Measurements from ENCODE around the gene UBE2D2. TPM values are rescaled to one million over a fixed set of nuclear protein-coding genes. Genes with fewer than 3 reads are reported as not detected.
A peak's percentile ranks its signal among the peaks of the same experiment; 100 is the strongest.

Gene UBE2D2
- total and polyA plus RNA-seq, 11 donors = 84.6 to 148 (median 128) TPM

DNA sequence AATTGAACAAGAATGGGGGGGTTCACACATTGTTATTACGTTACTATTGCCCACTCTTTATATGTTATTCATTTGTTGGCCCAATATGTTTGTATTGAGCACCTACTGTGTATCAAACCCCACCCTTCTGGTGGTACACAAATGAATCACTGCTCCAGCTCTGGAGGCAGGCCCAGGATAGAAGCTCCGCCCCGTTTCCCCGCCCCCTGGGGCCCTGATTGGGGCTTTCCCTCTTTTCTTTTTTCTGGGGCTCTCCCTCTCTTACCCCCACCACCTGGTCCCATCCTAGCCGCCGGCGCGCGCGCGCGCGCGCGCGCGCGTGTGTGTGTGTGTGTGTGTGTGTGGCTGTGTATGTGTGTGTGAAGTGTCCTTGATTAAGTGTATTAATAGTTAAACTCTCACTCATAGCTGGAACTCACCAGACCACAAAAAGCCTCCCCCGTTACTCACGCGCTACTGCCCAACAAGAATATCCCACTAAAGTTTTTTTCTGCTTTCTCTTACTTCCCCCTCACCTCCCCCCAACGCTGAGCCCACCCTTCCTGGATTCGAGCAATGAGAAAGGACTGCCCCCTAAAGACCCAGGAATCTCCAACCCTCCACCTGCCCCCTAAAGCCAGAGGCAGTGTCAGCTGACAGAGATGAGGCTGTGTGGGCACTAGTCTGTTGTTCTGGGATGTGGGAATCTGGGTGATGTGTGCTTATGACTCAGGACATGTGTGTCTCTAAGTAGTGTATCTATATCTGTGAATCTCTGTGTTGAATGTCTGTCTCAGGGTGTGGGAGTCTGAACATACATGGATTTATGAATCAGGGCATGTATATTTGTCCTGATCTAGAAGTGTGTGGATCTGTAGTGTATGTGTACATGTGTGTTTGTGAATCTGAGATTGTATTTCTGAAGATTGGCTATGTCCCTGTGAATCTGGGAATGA, 91.0 kb downstream of the UBE2D2 start:
- WGBS, 4 donors = 20 to 38% (median 28%) methylated on average over 23 of the region's 23 CpGs
- ATAC-seq = peak; percentile 1 to 42 (median 21)
- intact Hi-C loops (cut with DNase I) = loop anchor here in 4 of 10 donors (2.0 to 5.0 kb wide), 2 partner anchors 15 to 35 kb away; no protein-coding TSS in a partner anchor
- H3K9me3 ChIP-seq = no peaks in the 10 kb centered on the region
- peak overlapping the region in 9 of 12 donors; percentile 11 to 98 (median 66) for H3K4me3 ChIP-seq
- H3K27me3 ChIP-seq = peaks cover 0 to 9% (median 0%) of the 10 kb centered on the region in 9 donors
- H3K27ac ChIP-seq = peak overlapping the region; percentile 82 to 98 (median 92)
- TF ChIP-seq, protein P1, sequence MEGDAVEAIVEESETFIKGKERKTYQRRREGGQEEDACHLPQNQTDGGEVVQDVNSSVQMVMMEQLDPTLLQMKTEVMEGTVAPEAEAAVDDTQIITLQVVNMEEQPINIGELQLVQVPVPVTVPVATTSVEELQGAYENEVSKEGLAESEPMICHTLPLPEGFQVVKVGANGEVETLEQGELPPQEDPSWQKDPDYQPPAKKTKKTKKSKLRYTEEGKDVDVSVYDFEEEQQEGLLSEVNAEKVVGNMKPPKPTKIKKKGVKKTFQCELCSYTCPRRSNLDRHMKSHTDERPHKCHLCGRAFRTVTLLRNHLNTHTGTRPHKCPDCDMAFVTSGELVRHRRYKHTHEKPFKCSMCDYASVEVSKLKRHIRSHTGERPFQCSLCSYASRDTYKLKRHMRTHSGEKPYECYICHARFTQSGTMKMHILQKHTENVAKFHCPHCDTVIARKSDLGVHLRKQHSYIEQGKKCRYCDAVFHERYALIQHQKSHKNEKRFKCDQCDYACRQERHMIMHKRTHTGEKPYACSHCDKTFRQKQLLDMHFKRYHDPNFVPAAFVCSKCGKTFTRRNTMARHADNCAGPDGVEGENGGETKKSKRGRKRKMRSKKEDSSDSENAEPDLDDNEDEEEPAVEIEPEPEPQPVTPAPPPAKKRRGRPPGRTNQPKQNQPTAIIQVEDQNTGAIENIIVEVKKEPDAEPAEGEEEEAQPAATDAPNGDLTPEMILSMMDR (IDR thresholded peaks at IDR 0.05) = no peak
- peak in 1 of 2 donors; percentile 13 for TF ChIP-seq POLR2A (IDR thresholded peaks at IDR 0.05)
- DNase-seq = peak; percentile 76 to 82 (median 80)
- peaks cover 18 to 91% (median 74%) of the 10 kb centered on the region in 12 donors for H3K4me1 ChIP-seq
- no peaks in the 10 kb centered on the region for H3K36me3 ChIP-seq

DNA sequence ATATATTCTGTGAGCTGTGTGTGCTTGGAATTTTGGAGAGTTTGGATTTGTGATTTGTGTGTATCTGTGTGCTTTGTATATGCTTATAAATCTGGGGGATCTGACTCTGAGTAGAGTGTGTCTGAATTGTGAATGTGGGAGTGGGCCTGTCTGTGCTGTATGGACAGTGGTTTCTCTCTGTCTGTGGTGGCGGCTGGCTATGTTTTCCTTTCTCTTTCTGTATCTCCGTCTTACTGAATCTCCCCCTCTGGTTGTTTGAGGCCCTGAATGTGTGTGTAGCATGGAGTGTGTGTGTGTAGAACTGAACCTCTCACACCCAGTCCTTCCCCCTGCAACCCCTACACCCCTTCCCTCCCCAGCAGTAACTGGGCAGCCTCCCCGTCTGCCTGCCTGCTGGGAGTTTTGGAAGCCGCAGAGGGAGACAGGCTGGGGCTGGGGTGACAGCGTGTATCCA, 91.7 kb downstream of the UBE2D2 start:
- Histone ChIP-seq H3K27me3 (peaks cover 0 to 9% (median 0%) of the 10 kb centered on the region in 9 donors), H3K27ac (peak overlapping the region; percentile 37 to 98 (median 92)), H3K36me3 (no peaks in the 10 kb centered on the region), H3K4me3 (peak overlapping the region in 9 of 12 donors; percentile 0 to 98 (median 4)), H3K9me3 (no peaks in the 10 kb centered on the region), H3K4me1 (peaks cover 24 to 91% (median 76%) of the 10 kb centered on the region in 12 donors)
- ATAC-seq (no peak), DNase-seq (peak in 1 of 5 donors; percentile 63)
- TF ChIP-seq POLR2A (IDR thresholded peaks at IDR 0.05) = no peak
- TF ChIP-seq, protein P1 (IDR thresholded peaks at IDR 0.05) = no peak
- WGBS, 4 donors = 30 to 44% (median 39%) methylated on average over 4 to 5 of the region's 5 CpGs
- intact Hi-C loops (cut with DNase I) = loop anchor here in 3 of 10 donors (5.0 kb wide), 1 partner anchor 34 kb away; no protein-coding TSS in a partner anchor

DNA sequence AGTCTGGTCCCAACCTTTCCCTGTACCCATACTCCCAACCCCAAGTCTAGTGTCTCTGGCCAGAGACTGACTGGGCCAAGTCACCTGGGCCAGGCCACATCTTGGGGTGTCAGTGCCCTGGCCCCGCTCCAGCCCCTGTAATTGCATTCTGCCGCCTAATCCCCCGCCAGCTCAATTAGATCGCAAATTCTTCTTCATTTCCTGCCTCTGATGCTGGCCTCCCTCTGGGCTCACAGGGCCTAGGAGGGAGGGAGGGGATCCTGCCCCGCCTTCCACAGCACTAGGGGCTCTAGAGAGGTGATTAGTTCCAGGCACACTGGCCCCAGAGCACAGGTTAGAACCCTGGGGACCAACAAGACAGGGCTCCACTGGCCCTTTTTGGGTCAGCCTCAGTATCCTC, 92.5 kb downstream of the UBE2D2 start:
- Histone ChIP-seq H3K4me1 (peaks cover 32 to 96% (median 82%) of the 10 kb centered on the region in 12 donors), H3K9me3 (no peaks in the 10 kb centered on the region), H3K36me3 (no peaks in the 10 kb centered on the region), H3K27me3 (peaks cover 0 to 6% (median 0%) of the 10 kb centered on the region in 9 donors), H3K27ac (peak overlapping the region; percentile 37 to 98 (median 92)), H3K4me3 (no peak overlapping the region)
- TF ChIP-seq, protein P1 (IDR thresholded peaks at IDR 0.05) = no peak
- no peak for TF ChIP-seq POLR2A (IDR thresholded peaks at IDR 0.05)
- intact Hi-C loops (cut with DNase I) = loop anchor here in 3 of 10 donors (5.0 kb wide), 1 partner anchor 34 kb away; no protein-coding TSS in a partner anchor
- 43 to 59% (median 49%) methylated on average over 4 to 5 of the region's 5 CpGs for WGBS, 4 donors
- ATAC-seq (no peak), DNase-seq (peak in 2 of 5 donors; percentile 36 to 42)

DNA sequence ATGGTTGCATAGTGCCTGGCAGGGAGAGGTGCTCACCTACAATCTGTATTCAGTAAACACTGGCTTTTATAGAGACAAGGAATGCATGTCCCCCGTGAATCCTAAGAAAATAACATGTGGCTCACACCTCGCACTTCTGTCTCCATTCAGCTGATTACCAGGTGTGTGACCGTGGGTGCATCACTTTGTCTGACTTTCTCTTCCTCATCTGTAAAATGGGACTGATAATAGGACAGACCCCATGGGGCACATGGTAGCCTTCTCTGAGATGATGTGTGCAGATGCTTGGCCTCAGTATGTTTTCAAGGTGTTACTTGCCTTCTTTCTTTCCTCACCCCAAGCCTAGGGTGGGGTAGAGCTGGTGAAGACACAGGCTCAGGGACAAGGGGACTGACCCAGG, 93.3 kb downstream of the UBE2D2 start:
- intact Hi-C loops (cut with DNase I) = loop anchor here in 3 of 10 donors (5.0 kb wide), 1 partner anchor 33 kb away; no protein-coding TSS in a partner anchor
- H3K36me3 ChIP-seq = no peaks in the 10 kb centered on the region
- DNase-seq (no peak), ATAC-seq (no peak)
- WGBS, 4 donors = 71 to 83% (median 77%) methylated on average over 3 of the region's 3 CpGs
- peak overlapping the region; percentile 82 to 98 (median 92) for H3K27ac ChIP-seq
- peaks cover 37 to 100% (median 89%) of the 10 kb centered on the region in 12 donors for H3K4me1 ChIP-seq
- H3K4me3 ChIP-seq = no peak overlapping the region
- H3K27me3 ChIP-seq = peaks cover 0 to 5% (median 0%) of the 10 kb centered on the region in 9 donors
- no peaks in the 10 kb centered on the region for H3K9me3 ChIP-seq
- TF ChIP-seq, protein P1 (IDR thresholded peaks at IDR 0.05) = no peak

Data from heart left ventricle (tissue), 16 donors.